NCI-H1048 (cell line): ENCODE data around the gene MYO3B.
A peak's percentile ranks its signal among the peaks of the same experiment; 100 is the strongest.

Experiments used
- DNase-seq: peaks from one replicate; lab custom pipeline; 2025; lab: John Stamatoyannopoulos, UW

Gene MYO3B

DNA sequence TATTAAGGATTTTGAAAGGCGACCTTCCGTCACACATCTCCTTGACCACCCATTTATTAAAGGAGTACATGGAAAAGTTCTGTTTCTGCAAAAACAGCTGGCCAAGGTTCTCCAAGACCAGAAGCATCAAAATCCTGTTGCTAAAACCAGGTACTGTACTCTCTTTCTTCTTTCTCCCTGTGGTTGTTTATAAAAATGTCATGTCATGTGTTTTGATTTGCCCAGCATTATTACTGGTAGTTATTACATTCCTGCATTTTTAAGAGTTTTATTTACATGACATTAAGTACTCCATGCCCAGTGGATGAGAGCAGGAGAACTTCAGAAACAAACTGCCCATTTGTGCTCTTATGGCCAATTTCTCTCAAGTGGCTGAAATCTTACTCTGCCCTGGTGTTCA, 191.3 kb downstream of the MYO3B start:
- DNase-seq: no peak

DNA sequence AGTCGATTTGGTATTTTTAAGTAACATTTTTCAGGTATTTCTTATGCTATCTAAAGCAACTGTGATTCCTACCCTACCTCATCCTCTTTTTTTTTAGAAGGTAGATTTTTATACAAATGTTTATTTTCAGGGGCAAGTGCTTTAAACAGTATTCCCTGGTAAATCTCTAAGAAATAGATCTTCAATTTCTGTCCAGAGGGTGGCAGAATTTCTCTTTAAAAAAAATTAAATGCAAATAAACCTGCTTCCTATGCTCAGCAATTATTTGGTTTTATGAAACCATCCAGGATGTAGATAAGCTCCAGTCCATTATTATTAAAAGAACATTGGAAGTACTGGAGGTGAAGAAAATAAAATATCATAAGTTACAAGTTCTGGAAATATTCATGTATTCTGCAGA, 191.9 kb downstream of the MYO3B start:
- no peak for DNase-seq

DNA sequence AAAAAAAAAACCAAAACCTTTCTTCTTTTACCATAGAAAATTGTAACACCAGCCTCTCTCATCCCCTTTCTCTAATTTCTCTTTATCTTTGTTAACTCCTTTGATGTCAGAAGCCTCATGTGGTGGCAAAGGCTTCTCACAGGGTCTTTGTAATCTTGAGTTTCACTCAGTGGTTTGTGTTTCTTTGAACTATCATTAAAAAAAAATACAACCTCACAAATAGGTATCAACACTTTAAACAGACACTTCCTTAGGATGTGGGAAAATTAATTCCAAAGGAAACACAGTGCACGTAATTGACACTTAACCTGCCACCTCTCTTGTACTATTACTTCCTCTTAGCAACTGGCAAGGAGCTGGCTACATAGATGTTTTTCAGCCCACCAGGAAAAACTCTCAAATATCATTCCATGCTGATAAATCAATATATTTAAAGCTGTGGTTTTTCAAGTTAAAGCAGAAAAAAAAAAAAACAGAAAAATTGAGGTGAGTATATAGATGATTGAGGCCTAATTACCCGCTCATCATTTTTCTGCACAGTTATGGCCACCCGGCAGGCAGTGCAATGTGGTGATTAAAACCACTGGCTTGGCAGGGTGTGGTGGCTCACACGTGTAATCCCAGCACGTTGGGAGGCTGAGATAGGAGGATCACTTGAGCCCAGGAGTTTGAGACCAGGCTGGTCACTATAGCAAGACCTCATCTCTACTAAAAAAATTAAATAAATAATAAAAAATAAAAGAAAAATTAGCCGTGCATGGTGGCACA, 193.5 kb downstream of the MYO3B start:
- DNase-seq: no peak

DNA sequence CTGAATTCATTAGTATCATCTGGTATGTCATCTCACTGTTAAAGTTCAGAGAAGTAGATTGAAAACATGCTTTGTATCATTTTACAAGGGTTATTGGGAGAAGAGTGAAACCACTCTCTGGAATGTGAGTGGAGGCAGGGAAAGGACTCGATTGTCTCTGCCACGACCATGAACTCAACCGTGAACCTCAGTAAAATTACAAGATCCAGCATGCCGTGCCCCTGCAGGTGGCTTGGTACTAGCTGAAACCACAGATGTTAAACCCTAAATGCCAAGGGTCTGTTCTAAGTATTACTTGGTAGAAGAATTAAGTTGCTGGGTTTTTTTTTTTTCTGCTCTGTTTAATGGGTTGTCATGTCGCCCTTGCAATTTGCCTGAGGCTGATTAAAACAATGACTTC, 197.2 kb downstream of the MYO3B start:
- DNase-seq: no peak

DNA sequence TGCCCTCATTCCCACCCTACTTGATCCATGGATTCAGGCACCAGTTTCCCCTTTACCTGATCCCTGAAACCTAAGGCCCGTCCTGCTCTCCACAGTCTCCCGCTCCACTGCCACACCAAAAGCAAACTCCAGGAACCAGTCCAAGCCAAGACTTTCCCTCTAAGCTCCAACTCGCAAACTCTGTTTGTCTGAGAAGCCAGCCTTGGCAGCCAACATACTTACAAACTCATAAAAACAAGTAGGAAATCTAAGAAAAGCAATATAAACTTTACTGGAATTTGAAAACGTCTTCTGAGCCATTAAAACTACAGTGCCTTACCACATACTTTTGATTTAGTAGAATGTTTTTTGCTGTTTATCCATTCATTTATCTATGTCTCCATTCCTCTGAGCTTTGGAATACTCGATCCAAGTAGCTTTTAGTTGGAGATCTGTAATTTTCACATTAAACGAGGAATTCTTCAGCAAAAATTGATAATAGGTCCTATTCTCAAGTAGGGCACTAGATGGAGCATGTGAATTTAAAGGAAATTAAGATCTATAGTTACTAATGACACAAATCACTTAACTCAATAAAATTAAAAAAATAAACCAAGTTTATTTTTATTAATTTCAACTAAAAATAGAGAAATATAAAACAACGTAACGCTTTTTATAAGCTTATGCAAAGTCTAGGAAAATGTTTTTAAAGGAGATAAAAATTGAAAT, 199.7 kb downstream of the MYO3B start:
- no peak for DNase-seq

DNA sequence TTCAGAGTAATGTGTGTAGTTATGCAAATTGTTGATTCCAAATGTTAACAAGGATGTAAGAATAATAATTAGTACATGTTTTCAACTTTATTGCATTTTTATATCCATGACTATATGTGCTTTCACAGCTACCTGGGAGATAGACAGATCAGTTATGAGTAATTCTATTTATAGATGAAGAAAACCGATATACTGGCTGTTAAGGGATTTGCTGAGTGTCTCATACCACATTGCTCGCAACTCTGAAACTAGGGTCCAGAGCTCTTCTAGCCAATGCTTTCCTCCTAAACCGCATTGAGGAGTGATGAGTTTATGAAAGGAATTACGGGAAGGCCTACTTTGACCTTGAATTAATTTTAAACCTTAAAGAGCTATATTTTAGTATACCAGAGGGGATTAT, 202.3 kb downstream of the MYO3B start:
- no peak for DNase-seq

DNA sequence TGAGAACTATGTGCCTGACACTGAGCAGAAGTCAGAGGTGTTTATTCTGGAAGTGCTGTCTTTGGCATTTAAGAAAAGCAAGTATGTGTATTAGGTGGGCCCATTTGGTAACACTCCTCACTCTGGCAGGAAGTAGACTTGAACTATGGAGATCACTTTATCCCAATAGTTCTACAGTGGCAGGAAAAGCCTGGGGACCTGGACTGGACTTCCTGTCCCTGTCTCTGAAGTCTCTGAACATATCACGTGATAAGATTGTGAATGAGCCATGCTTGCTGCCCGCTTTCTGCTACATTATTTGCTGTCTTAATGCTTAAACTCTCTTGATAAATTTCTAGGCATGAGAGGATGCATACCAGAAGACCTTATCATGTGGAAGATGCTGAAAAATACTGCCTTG, 203.7 kb downstream of the MYO3B start:
- DNase-seq: no peak

DNA sequence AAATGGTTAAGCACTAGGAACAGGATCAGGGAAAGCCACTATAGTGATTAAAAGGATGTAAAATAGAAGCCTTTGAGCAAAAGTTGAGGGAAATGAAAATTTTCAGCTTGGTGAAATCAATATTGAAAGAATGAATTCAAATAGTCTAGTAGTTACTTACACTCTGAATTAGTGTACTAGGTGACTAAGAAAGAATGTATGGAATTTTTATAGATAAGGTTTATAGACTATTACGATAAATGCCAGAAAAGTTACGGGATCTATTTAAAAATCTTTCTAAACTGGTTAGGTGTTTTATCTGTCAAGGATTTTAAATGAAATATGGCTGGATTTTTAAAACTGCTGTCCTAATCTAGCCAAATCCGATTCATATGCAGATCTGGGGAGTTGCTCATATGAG, 208.6 kb downstream of the MYO3B start:
- no peak for DNase-seq

DNA sequence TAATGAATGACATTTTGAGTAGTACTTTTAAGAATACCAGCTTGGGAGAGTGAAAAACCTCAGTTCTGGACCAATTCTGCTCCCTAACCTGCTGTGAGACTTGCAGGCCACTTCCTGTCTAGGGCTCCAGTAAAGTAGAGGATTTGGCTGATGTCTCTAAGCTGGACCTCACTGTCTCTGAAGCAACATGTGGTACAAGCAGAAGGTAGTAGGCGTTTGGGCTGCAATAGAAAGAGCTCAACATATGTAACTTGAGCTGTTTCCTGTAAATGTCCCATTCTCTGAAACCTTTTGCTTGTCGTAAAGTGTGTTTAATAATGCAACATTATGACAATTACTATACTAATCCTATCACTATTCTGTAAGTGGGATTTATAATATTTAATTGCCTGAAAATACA, 213.1 kb downstream of the MYO3B start:
- no peak for DNase-seq

DNA sequence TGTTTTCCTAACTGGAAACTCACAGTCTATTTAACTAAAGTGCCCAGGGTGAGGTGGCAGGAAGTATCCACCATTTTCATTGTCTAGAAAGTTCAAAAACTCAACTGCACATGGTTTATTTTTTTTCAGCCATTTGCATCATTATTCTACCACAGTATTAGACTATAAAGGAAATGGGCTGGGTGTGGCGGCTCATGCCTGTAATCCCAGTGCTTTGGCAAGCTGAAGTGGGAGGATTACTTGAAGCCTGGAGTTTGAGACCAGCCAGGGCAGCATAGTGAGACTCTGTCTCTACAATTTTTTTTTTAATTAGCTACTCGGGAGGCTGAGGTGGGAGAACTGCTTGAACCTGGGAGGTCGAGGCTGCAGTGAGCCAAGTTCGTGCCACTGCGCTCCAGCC, 213.8 kb downstream of the MYO3B start:
- DNase-seq: no peak

DNA sequence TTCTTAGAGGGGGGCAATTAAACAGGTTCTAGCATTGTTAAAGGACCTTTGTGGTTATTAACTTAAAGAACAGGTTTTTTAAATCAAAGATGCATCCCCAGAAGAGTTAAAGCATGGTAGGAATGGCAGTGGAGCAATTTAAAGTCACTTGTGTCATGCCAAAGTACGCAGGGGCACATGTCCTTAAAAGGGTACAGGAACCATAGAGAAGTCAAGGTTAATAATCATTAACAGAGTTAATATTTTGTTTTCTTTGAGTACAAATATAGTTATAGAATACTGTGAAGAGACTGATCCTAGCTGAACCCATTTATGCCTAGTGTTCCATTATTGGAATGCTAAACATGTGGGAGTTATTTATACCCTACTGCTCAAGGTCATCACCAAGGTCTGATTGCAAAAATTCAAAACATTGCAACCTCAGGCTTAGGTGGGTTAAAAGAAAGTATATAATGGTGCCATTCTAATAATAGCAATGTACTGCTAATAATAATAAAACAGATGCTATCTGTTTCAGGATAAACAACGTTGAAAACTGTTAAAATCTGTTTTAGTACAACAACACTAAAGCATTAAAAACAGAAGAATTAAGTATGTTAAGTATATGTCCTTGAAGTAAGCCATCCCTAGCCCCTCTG, 216.0 kb downstream of the MYO3B start:
- DNase-seq: no peak

DNA sequence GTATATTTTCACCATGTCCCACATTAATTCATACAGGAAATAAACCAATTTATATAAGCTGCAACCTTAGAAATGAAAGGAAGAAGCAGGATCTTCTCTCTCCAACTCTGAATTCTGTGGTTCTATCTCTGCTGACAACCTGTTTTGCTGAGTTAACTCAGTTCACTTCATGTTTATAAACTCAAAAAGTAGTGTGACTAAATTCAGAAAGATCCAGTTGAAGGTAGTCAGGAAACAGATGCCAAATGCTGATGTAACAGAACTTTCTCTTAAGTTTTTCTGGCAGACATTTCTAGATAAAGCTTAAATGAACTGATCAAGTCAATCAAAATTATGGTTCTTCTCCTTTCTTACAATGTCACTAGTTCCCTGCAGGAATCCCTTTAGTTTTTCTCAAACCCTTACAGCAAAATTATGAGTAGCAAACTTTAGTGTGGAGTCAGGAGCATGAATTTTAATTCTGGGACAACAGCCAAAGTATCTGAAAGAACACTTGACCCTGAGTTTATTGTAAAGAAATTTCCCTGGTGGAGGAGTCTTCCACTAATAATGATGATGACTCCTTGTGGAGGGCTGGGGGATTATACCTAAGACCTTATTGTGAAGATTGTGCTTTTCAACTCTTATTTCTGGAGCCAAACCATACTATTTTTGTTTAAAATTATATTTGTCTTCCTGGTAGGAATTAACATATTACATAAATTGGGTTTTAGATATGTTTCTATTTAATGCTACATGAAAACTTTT, 216.9 kb downstream of the MYO3B start:
- DNase-seq: no peak

DNA sequence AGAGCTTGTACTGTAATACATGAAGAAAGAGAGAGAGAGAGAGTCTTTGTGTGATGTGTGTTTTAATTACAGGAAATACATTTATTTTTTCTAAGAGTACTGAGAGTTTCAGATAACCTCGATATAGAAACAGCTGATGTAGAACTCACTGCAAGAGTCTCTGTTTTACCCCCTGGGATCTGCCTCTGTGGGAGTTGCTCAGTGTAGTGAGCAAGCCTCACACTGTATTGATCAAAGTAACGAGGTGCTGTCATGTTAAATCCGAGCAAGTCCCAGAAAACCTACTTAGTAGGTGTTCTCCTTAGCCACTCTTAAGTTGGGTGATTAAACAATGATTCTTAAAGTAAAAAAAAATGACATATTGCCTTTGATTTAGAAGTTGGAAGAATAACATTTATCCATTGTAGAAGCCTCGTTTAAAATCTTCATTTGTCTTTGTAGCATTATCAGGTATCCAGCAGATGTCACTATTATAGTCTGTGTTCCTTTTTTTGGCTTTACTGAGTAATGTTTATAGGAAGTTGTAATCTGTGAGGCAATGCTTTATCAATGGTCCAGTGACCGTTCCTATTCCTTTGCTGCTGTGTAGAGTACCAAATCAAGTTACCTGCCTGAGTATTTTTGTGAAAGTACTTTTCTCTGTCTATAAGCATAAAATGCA, 219.0 kb downstream of the MYO3B start:
- DNase-seq: no peak

DNA sequence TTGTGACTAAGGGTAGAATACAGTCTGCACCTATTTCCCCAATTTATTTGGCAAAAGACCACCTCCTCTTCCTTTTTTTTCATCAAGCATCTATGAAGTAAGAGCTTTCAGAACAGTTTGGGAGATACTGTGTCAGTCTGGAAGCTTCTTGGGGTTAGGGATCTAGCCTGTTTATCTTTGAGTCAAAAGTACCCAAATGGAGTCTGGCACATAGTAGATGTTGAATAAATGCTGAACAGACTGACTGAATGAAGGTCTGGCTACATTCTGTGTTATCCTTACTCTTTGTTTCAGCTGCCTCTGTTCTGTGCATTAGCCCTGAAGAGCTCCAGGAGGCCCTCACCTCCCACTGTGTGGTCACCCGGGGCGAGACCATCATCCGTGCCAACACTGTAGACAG, 223.2 kb downstream of the MYO3B start:
- no peak for DNase-seq

DNA sequence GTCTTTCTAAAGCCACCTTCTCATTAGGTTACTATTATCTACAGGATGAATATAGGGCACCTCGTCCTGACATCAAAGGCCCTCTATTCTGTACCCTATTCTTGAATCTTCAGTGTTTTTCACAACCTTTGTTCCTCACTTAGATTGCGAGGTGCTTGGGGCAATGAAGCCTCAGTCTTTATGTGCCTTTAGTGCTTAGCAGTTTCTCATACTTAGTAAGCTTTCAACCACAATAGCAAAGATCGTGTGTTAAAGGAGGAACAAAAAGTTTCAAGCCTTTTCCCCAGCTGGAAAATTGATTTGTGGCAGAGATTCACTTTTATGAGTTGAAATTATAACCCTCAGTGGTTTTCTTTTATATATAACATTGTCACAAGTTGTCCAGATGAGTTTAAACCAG, 226.9 kb downstream of the MYO3B start:
- no peak for DNase-seq

DNA sequence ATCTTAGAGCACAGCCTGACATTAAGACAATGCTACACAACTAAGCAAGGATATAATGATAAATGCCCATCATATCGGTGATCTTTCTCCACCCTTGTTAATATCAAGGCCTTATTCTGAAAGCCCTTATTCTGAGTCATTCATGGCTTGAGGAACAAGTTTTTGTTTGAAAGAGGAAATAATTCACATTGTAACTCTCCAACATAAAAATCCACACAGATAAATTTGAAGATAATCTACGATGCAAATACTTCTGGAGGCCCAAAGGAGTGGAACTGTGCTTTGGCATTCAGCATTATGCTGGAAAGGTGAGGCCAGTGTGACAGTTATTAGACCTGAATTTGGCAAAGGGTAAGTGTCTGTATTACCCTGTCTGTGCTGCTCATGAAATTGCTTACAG, 227.4 kb downstream of the MYO3B start:
- DNase-seq: no peak

DNA sequence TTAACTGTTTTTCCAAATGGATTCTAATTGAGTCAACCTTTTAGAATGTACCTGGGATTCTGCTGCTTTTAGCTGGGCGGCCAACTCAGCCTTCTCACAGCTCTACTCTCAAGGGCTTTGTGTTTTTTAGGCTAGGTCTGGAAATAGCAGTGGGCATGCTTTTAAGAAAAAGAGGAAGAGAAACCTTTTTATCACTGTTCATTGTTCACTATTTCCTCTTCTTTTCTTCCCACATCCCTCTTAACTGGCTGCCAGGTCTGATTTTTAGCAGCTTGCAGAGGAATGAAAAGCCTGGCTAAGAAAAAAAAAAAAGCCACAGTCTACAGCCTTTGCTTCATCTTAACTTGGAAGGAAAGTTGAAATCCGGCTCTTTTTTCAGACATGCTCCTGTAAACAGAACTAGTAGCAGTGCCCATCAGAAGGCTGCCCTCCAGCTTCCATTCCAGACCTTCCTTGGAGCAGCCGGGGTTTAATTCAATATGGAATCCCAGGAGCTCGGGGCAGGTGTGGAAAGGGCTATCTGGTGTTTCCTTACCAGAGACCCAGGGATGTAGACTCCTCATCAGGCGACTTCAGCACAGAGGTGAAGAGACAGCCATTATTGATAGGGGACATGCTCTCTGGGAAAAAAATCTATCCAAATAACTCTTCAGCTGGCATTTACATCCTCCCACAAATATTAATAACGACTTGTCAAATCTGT, 230.7 kb downstream of the MYO3B start:
- DNase-seq: no peak

DNA sequence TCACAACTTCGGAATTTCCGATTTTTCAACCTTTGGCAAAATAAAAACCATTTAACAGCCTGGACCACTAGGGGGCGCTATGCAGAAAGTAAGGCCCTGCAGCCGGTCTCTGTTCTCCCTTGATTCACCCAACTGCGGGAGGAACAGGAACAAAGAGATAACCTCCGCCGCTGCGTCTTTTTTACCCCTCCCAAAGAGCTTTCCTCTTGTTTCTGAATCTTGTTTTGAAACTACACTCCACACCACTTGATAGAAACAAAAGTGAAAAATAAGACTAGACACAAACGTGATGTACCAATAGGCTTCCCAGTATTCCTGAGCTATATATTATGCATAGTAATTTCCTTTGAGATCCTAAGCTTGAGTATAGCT, 231.2 kb downstream of the MYO3B start:
- DNase-seq: peak; percentile 6

DNA sequence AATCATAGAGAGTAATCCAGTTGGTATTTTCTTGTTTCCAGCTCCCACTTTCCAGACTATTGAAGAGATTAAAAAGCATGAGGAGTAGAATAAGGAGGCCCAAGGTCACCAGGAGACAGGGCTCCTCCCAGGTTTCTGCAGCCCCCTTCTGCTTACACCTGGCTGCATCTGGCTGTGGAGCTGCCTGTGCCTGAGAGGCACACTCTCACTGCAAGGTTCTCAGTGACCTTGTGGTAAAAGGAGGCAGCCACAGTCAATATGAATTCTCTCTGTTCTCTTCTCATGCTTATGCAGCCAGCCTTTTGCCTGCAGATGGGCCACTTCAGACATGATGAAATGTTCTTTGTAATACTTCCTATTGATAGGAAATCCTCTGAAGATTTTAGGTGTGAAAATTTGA, 233.7 kb downstream of the MYO3B start:
- no peak for DNase-seq

DNA sequence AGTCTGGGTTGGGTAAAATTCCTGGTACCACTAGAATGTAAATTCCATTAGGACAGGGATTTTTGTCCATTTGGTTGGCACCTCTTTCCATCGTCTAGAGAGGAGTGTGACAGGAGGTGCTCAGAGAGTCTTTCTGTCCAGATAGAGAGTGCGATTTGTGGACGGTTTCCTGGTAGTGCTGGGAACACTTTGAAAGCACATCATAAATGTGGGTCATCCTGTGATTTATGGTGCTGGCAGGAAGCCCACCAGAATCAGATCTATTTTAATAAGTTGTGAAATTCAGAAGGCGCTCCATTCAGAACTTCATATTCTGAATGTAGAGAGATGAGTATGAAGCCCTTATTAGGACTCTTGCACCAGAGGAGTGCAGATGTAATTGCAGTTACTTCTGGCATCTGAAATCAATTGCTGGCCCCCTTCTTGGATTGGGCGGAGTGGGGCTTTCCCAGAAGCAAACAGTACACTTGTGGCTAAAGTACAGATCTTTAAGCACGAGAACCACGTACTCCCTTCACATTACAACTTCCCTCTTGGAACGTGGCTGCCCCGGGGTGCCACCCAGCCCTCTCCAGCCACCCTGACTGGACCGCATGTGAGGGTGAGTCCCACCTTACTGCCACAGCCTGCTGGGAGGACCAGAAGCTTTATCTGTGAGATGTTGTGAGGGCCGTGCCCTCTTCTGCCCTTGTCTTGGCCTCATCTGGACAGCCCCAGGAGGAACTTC, 243.2 kb downstream of the MYO3B start:
- no peak for DNase-seq

DNA sequence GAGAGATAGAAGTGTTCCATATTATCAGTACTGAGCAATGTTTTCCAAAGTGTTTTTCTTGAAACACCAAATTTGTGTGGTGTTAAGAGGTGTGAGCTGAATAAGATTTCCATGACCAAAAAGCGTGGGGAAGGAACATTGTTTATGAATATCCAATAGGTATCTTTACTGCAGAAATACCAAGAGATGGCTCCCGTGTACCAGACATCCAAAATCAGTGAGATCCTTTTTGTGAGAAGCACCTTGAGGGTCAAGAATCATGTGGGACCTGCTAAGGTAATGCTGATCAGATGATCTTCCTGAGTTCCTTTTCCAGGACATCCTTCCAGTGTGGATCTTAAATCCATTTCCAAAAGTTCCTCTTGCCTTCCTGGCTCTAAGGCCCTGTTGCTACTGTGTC, 246.0 kb downstream of the MYO3B start:
- no peak for DNase-seq
